ENCODE data around the gene NFIA. TPM values are rescaled to one million over a fixed set of nuclear protein-coding genes. Genes with fewer than 3 reads are reported as not detected.

NFIA gene
- total and polyA plus RNA-seq, 9 of the 15 experiments (the other 6 are each of a cell fraction or from before 2014, with no cell fraction given): 5.3 to 24.9 (median 9.8) TPM

- in situ Hi-C loops (cut with MboI): loop anchor here (5.0 kb wide), 1 partner anchor 83 kb away; no protein-coding TSS in a partner anchor
- Histone ChIP-seq H3K4me2 (ENCODE audit: insufficient read depth, low read length) (peak overlapping the region; percentile 77), H3K79me2 (ENCODE audit: control insufficient read depth, insufficient read depth, low read length) (peaks cover 15% of the 10 kb centered on the region), H3K9me3 (replicated peaks; ENCODE audit: control insufficient read depth, insufficient read depth, low read depth, low read length) (no peaks in the 10 kb centered on the region), H3K4me3 (no peak overlapping the region), H3K9ac (ENCODE audit: insufficient read depth in 1 of 2, low read depth in 2 of 2, low read length in 2 of 2) (peak overlapping the region in 1 of 2 experiments; percentile 89; a peak in 1 of 4 replicates), H4K20me1 (replicated peaks; ENCODE audit: control insufficient read depth, insufficient read depth, low read length) (no peaks in the 10 kb centered on the region), H2AFZ (ENCODE audit: low read depth, low read length) (peak overlapping the region; percentile 88; the same call in 1 of the 2 replicates), H3K4me1 (replicated peaks in 1 of 2; ENCODE audit: control insufficient read depth in 2 of 2, insufficient read depth in 2 of 2, low read length in 2 of 2) (peaks cover 41 to 51% of the 10 kb centered on the region in 2 experiments), H3K27ac (ENCODE audit: extremely low read depth, low read depth, low read length) (no peak overlapping the region), H3K9me1 (ENCODE audit: control insufficient read depth, insufficient read depth, low read length) (no peaks in the 10 kb centered on the region), H3K36me3 (ENCODE audit: control insufficient read depth, insufficient read depth, low read length) (no peaks in the 10 kb centered on the region), H3K27me3 (ENCODE audit: control insufficient read depth in 2 of 2, insufficient read depth in 2 of 2, low read length in 2 of 2) (no peaks in the 10 kb centered on the region)
- 47% methylated on average over 13 of the region's 13 CpGs for WGBS (ENCODE audit: insufficient coverage, low coverage, missing lambda C conversion rate)
- TF ChIP-seq ZNF24 (IDR thresholded peaks at IDR 0.05) (peak; percentile 51; the same call in 1 of the 2 replicates), SNRNP70 (optimal IDR thresholded peaks at IDR 0.05; ENCODE audit: low read depth, low read length) (no peak), ZNF586 (CRISPR knock-in tag; conservative IDR thresholded peaks at IDR 0.05) (no peak), PRPF4 (IDR thresholded peaks at IDR 0.05; ENCODE audit: insufficient read depth, low read depth, low read length, poor library complexity, severe bottlenecking) (no peak)
- BruUV-seq (replicated peaks): no TSS peak
- intact Hi-C loops (cut with micrococcal nuclease): loop anchor here (5.0 kb wide), 8 partner anchors 88 to 1383 kb away; partner anchors contain the start of gene USP1
- FAIRE-seq: no peak
- ChIA-PET POLR2A (interaction anchor here (0.9 to 1.1 kb wide), 4 partner anchors 13 to 302 kb away, joined by 3 to 4 read pairs (median 4); no protein-coding TSS in a partner anchor), CTCF (ENCODE audit: low intra/inter-chr PET ratio) (no interaction called here)
- no peak for ATAC-seq
- no peak for DNase-seq (ENCODE audit: extremely low read depth in 1 of 4, low spot score in 3 of 4)
Observed at GRCh38 chr1:61054601-61054993, 27.8 kb upstream of the NFIA start.

- peaks cover 15% of the 10 kb centered on the region for H3K79me2 ChIP-seq (ENCODE audit: control insufficient read depth, insufficient read depth, low read length)
- H3K36me3 ChIP-seq (ENCODE audit: control insufficient read depth, insufficient read depth, low read length): no peaks in the 10 kb centered on the region
- TF ChIP-seq HLTF (IDR thresholded peaks at IDR 0.05) (no peak), NFIC (IDR thresholded peaks at IDR 0.05) (peak; percentile 52), ERF (CRISPR knock-in tag; IDR thresholded peaks at IDR 0.05) (no peak)
- H3K4me1 ChIP-seq (replicated peaks in 1 of 2; ENCODE audit: control insufficient read depth in 2 of 2, insufficient read depth in 2 of 2, low read length in 2 of 2): peaks cover 38 to 46% of the 10 kb centered on the region in 2 experiments
- no peak overlapping the region for H3K4me2 ChIP-seq (ENCODE audit: insufficient read depth, low read length)
- FAIRE-seq (no peak), DNase-seq (ENCODE audit: extremely low read depth in 1 of 4, low spot score in 3 of 4) (no peak), ATAC-seq (no peak)
- CTCF ChIA-PET (ENCODE audit: low intra/inter-chr PET ratio): no interaction called here
- H3K27me3 ChIP-seq (ENCODE audit: control insufficient read depth in 2 of 2, insufficient read depth in 2 of 2, low read length in 2 of 2): no peaks in the 10 kb centered on the region
- no peak overlapping the region for H3K9ac ChIP-seq (ENCODE audit: insufficient read depth in 1 of 2, low read depth in 2 of 2, low read length in 2 of 2)
- no peaks in the 10 kb centered on the region for H4K20me1 ChIP-seq (replicated peaks; ENCODE audit: control insufficient read depth, insufficient read depth, low read length)
- intact Hi-C loops (cut with micrococcal nuclease): no loop called here
- no peaks in the 10 kb centered on the region for H3K9me3 ChIP-seq (replicated peaks; ENCODE audit: control insufficient read depth, insufficient read depth, low read depth, low read length)
- H3K27ac ChIP-seq (ENCODE audit: extremely low read depth, low read depth, low read length): no peak overlapping the region
- BruUV-seq (replicated peaks): no TSS peak
- in situ Hi-C loops (cut with MboI): no loop called here
- H3K4me3 ChIP-seq: no peak overlapping the region
- no peaks in the 10 kb centered on the region for H3K9me1 ChIP-seq (ENCODE audit: control insufficient read depth, insufficient read depth, low read length)
- POLR2A ChIA-PET: interaction anchor here (1.0 to 1.2 kb wide), 3 partner anchors 12 to 48 kb away, joined by 3 to 4 read pairs (median 3); no protein-coding TSS in a partner anchor
- H2AFZ ChIP-seq (ENCODE audit: low read depth, low read length): no peak overlapping the region
Observed at GRCh38 chr1:61055110-61055614, 27.2 kb upstream of the NFIA start.
